Measurements from ENCODE around the gene NOXO1. TPM values are rescaled to one million over a fixed set of nuclear protein-coding genes. Genes with fewer than 3 reads are reported as not detected.

NOXO1 gene
- total and polyA plus RNA-seq, 9 of the 15 experiments (the other 6 are each of a cell fraction or from before 2014, with no cell fraction given) = not detected

GRCh38 chr16:2015947-2016208 is 34.6 kb upstream of the NOXO1 start:
- ChIA-PET POLR2A (interaction anchor here (0.6 to 2.0 kb wide), 3 partner anchors 32 to 402 kb away, joined by 3 to 9 read pairs (median 3); partner anchors contain the start of genes GFER and TRAF7), CTCF (ENCODE audit: low intra/inter-chr PET ratio) (interaction anchor here (0.9 kb wide), 1 partner anchor 904 kb away, joined by 3 read pairs; no protein-coding TSS in a partner anchor)
- Histone ChIP-seq H3K9me3 (replicated peaks; ENCODE audit: control insufficient read depth, insufficient read depth, low read depth, low read length) (no peaks in the 10 kb centered on the region), H2AFZ (ENCODE audit: low read depth, low read length) (no peak overlapping the region), H4K20me1 (replicated peaks; ENCODE audit: control insufficient read depth, insufficient read depth, low read length) (no peaks in the 10 kb centered on the region), H3K27ac (ENCODE audit: extremely low read depth, low read depth, low read length) (no peak overlapping the region), H3K79me2 (ENCODE audit: control insufficient read depth, insufficient read depth, low read length) (peaks cover 1% of the 10 kb centered on the region; the same call in 2 of the 3 replicates), H3K9me1 (ENCODE audit: control insufficient read depth, insufficient read depth, low read length) (no peaks in the 10 kb centered on the region), H3K4me1 (replicated peaks in 1 of 2; ENCODE audit: control insufficient read depth in 2 of 2, insufficient read depth in 2 of 2, low read length in 2 of 2) (peaks cover 4 to 37% of the 10 kb centered on the region in 2 experiments; a peak in 4 of 5 replicates), H3K9ac (ENCODE audit: insufficient read depth in 1 of 2, low read depth in 2 of 2, low read length in 2 of 2) (peak overlapping the region in 1 of 2 experiments; percentile 90; a peak in 2 of 4 replicates), H3K27me3 (ENCODE audit: control insufficient read depth in 2 of 2, insufficient read depth in 2 of 2, low read length in 2 of 2) (no peaks in the 10 kb centered on the region), H3K4me3 (no peak overlapping the region), H3K4me2 (ENCODE audit: insufficient read depth, low read length) (no peak overlapping the region), H3K36me3 (ENCODE audit: control insufficient read depth, insufficient read depth, low read length) (no peaks in the 10 kb centered on the region)
- ATAC-seq (no peak), DNase-seq (ENCODE audit: extremely low read depth in 1 of 4, low spot score in 3 of 4) (no peak), FAIRE-seq (no peak)
- intact Hi-C loops (cut with micrococcal nuclease) = no loop called here
- BruUV-seq (replicated peaks) = no TSS peak
- 65% methylated on average over 7 of the region's 7 CpGs for WGBS (ENCODE audit: insufficient coverage, low coverage, missing lambda C conversion rate)
- TF ChIP-seq ZKSCAN8 (CRISPR knock-in tag; IDR thresholded peaks at IDR 0.05) (no peak), L3MBTL2 (IDR thresholded peaks at IDR 0.05) (no peak), MAX (CRISPR knock-in tag; IDR thresholded peaks at IDR 0.05) (no peak), PHB (CRISPR knock-in tag; IDR thresholded peaks at IDR 0.05) (no peak), HDAC1 (IDR thresholded peaks at IDR 0.05) (no peak), ZKSCAN3 (CRISPR knock-in tag; IDR thresholded peaks at IDR 0.05) (no peak), KLF16 (IDR thresholded peaks at IDR 0.05) (no peak), ZNF740 (CRISPR knock-in tag; IDR thresholded peaks at IDR 0.05) (no peak), ZNF740 (tag; IDR thresholded peaks at IDR 0.05) (no peak), KAT2B (IDR thresholded peaks at IDR 0.05; ENCODE audit: low read depth, low read length) (no peak)
- TF ChIP-seq, protein P1, sequence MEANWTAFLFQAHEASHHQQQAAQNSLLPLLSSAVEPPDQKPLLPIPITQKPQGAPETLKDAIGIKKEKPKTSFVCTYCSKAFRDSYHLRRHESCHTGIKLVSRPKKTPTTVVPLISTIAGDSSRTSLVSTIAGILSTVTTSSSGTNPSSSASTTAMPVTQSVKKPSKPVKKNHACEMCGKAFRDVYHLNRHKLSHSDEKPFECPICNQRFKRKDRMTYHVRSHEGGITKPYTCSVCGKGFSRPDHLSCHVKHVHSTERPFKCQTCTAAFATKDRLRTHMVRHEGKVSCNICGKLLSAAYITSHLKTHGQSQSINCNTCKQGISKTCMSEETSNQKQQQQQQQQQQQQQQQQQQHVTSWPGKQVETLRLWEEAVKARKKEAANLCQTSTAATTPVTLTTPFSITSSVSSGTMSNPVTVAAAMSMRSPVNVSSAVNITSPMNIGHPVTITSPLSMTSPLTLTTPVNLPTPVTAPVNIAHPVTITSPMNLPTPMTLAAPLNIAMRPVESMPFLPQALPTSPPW (CRISPR knock-in tag; IDR thresholded peaks at IDR 0.05) = no peak
- in situ Hi-C loops (cut with MboI) = no loop called here

Measured in K562 (cell line).